ENCODE data around the gene ARFGEF3. TPM values are rescaled to one million over a fixed set of nuclear protein-coding genes. Genes with fewer than 3 reads are reported as not detected.

ARFGEF3 gene
- total and polyA plus RNA-seq, 2 experiments from 2014 or later, result 5.8 to 24.6 TPM

GRCh38 chr6:138157986-138158638 is 3.6 kb upstream of the ARFGEF3 start:
- H2AFZ ChIP-seq, result no peak overlapping the region
- H3K9me2 ChIP-seq (ENCODE audit: insufficient read depth), result no peaks in the 10 kb centered on the region
- TF ChIP-seq POLR2AphosphoS5 (IDR thresholded peaks at IDR 0.05; ENCODE audit: low read depth) (no peak), ZNF114 (CRISPR knock-in tag; IDR thresholded peaks at IDR 0.05) (no peak), NANOG (IDR thresholded peaks at IDR 0.05; ENCODE audit: borderline replicate concordance) (no peak), EZH2phosphoT487 (IDR thresholded peaks at IDR 0.05; ENCODE audit: unreplicated experiment) (no peak), ZNF331 (CRISPR knock-in tag; IDR thresholded peaks at IDR 0.05; ENCODE audit: low read depth) (no peak), EZH2 (IDR thresholded peaks at IDR 0.05; ENCODE audit: low read depth, unreplicated experiment) (no peak), JUNB (IDR thresholded peaks at IDR 0.05; ENCODE audit: unreplicated experiment) (no peak), ETS1 (IDR thresholded peaks at IDR 0.05) (no peak), STAT1 (IDR thresholded peaks at IDR 0.05; ENCODE audit: unreplicated experiment) (no peak), REST (IDR thresholded peaks at IDR 0.05; ENCODE audit: unreplicated experiment) (no peak), CREB1 (CRISPR knock-in tag; IDR thresholded peaks at IDR 0.05; ENCODE audit: low read depth) (no peak)
- TF ChIP-seq, protein P1, sequence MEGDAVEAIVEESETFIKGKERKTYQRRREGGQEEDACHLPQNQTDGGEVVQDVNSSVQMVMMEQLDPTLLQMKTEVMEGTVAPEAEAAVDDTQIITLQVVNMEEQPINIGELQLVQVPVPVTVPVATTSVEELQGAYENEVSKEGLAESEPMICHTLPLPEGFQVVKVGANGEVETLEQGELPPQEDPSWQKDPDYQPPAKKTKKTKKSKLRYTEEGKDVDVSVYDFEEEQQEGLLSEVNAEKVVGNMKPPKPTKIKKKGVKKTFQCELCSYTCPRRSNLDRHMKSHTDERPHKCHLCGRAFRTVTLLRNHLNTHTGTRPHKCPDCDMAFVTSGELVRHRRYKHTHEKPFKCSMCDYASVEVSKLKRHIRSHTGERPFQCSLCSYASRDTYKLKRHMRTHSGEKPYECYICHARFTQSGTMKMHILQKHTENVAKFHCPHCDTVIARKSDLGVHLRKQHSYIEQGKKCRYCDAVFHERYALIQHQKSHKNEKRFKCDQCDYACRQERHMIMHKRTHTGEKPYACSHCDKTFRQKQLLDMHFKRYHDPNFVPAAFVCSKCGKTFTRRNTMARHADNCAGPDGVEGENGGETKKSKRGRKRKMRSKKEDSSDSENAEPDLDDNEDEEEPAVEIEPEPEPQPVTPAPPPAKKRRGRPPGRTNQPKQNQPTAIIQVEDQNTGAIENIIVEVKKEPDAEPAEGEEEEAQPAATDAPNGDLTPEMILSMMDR (conservative IDR thresholded peaks at IDR 0.05; ENCODE audit: low read depth in 2 of 2), result no peak
- TF ChIP-seq, protein P2, sequence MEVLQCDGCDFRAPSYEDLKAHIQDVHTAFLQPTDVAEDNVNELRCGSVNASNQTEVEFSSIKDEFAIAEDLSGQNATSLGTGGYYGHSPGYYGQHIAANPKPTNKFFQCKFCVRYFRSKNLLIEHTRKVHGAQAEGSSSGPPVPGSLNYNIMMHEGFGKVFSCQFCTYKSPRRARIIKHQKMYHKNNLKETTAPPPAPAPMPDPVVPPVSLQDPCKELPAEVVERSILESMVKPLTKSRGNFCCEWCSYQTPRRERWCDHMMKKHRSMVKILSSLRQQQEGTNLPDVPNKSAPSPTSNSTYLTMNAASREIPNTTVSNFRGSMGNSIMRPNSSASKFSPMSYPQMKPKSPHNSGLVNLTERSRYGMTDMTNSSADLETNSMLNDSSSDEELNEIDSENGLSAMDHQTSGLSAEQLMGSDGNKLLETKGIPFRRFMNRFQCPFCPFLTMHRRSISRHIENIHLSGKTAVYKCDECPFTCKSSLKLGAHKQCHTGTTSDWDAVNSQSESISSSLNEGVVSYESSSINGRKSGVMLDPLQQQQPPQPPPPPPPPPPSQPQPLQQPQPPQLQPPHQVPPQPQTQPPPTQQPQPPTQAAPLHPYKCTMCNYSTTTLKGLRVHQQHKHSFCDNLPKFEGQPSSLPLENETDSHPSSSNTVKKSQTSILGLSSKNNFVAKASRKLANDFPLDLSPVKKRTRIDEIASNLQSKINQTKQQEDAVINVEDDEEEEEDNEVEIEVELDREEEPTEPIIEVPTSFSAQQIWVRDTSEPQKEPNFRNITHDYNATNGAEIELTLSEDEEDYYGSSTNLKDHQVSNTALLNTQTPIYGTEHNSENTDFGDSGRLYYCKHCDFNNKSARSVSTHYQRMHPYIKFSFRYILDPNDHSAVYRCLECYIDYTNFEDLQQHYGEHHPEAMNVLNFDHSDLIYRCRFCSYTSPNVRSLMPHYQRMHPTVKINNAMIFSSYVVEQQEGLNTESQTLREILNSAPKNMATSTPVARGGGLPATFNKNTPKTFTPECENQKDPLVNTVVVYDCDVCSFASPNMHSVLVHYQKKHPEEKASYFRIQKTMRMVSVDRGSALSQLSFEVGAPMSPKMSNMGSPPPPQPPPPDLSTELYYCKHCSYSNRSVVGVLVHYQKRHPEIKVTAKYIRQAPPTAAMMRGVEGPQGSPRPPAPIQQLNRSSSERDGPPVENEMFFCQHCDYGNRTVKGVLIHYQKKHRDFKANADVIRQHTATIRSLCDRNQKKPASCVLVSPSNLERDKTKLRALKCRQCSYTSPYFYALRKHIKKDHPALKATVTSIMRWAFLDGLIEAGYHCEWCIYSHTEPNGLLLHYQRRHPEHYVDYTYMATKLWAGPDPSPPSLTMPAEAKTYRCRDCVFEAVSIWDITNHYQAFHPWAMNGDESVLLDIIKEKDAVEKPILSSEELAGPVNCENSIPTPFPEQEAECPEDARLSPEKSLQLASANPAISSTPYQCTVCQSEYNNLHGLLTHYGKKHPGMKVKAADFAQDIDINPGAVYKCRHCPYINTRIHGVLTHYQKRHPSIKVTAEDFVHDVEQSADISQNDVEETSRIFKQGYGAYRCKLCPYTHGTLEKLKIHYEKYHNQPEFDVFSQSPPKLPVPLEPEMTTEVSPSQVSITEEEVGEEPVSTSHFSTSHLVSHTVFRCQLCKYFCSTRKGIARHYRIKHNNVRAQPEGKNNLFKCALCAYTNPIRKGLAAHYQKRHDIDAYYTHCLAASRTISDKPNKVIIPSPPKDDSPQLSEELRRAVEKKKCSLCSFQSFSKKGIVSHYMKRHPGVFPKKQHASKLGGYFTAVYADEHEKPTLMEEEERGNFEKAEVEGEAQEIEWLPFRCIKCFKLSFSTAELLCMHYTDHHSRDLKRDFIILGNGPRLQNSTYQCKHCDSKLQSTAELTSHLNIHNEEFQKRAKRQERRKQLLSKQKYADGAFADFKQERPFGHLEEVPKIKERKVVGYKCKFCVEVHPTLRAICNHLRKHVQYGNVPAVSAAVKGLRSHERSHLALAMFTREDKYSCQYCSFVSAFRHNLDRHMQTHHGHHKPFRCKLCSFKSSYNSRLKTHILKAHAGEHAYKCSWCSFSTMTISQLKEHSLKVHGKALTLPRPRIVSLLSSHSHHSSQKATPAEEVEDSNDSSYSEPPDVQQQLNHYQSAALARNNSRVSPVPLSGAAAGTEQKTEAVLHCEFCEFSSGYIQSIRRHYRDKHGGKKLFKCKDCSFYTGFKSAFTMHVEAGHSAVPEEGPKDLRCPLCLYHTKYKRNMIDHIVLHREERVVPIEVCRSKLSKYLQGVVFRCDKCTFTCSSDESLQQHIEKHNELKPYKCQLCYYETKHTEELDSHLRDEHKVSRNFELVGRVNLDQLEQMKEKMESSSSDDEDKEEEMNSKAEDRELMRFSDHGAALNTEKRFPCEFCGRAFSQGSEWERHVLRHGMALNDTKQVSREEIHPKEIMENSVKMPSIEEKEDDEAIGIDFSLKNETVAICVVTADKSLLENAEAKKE (CRISPR knock-in tag; IDR thresholded peaks at IDR 0.05), result no peak
- 0 out of 2 replicates have a peak, but pooled peaks cover 3% of the 10 kb centered on the region for H3K79me2 ChIP-seq (replicated peaks; ENCODE audit: insufficient read depth)
- H3K4me1 ChIP-seq (ENCODE audit: insufficient read depth), result peaks cover 13% of the 10 kb centered on the region
- H3K9me3 Mint-ChIP-seq, result no peaks in the 10 kb centered on the region; the same call in 1 of the 3 replicates
- no peaks in the 10 kb centered on the region for H3F3A ChIP-seq (replicated peaks; ENCODE audit: low read depth)
- peaks cover 31% of the 10 kb centered on the region for H3K27me3 ChIP-seq (ENCODE audit: insufficient read depth)
- peaks cover 19% of the 10 kb centered on the region for H3K27me3 Mint-ChIP-seq (ENCODE audit: insufficient read depth, low read depth, poor library complexity)
- H3K27ac ChIP-seq (ENCODE audit: low read depth), result no peak overlapping the region
- H3K36me3 Mint-ChIP-seq (ENCODE audit: low read depth), result no peaks in the 10 kb centered on the region; the same call in 2 of the 3 replicates
- no peak overlapping the region for H3K4me3 Mint-ChIP-seq
- no peaks in the 10 kb centered on the region for H3K36me3 ChIP-seq (ENCODE audit: insufficient read depth)
- peaks cover 17% of the 10 kb centered on the region for H3K4me1 Mint-ChIP-seq
- ATAC-seq, result no peak
- no peaks in the 10 kb centered on the region for H4K20me1 ChIP-seq (replicated peaks; ENCODE audit: insufficient read depth)
- DNase-seq (ENCODE audit: low spot score), result no peak
- no peak overlapping the region for H3K27ac Mint-ChIP-seq
- no peak overlapping the region for H3K4me3 ChIP-seq
- no peak overlapping the region for H3K4me2 ChIP-seq
